Stimulated activated CD8-positive, alpha-beta memory T cell treated with anti-CD3 and anti-CD28 coated beads, Interleukin-2, amount 100 ng/mL, for 1 hour (primary cell): ENCODE data around the gene EPHA1.

Experiments
- DNase-seq, 2 donors: peaks; one replicate each; pipeline ENCODE4 v3.0.0-alpha.2; 2020; ENCODE audit warnings: low read depth in 2 of 2

Gene EPHA1

GRCh38 chr7:143374561-143374960 is 34.1 kb downstream of the EPHA1 start:
- DNase-seq, result no peak

GRCh38 chr7:143373255-143373794 is 35.3 kb downstream of the EPHA1 start:
- no peak for DNase-seq

GRCh38 chr7:143372070-143372469 is 36.6 kb downstream of the EPHA1 start:
- no peak for DNase-seq

- no peak for DNase-seq
Observed at GRCh38 chr7:143369678-143370651, 38.7 kb downstream of the EPHA1 start.

- DNase-seq, result no peak
Observed at GRCh38 chr7:143368387-143368786, 40.3 kb downstream of the EPHA1 start.

- no peak for DNase-seq
Observed at GRCh38 chr7:143367972-143368371, 40.7 kb downstream of the EPHA1 start.

GRCh38 chr7:143363016-143363937 is 45.4 kb downstream of the EPHA1 start:
- DNase-seq, result no peak

GRCh38 chr7:143362131-143363015 is 46.3 kb downstream of the EPHA1 start, which contains the start of gene FAM131B:
FAM131B (minus strand) TSS chr7:143362713; CDS start chr7:143362603, 110 bp downstream.
- DNase-seq, result no peak

- DNase-seq, result no peak
Observed at GRCh38 chr7:143361552-143362130, 47.0 kb downstream of the EPHA1 start.

GRCh38 chr7:143360788-143361551 is 47.7 kb downstream of the EPHA1 start:
- no peak for DNase-seq

- no peak for DNase-seq
Observed at GRCh38 chr7:143359771-143360353, 48.8 kb downstream of the EPHA1 start.

- no peak for DNase-seq
Observed at GRCh38 chr7:143358626-143359025, 50.0 kb downstream of the EPHA1 start.

- no peak for DNase-seq
Observed at GRCh38 chr7:143356414-143357050, 52.1 kb downstream of the EPHA1 start.

GRCh38 chr7:143355450-143356385 is 52.9 kb downstream of the EPHA1 start:
- DNase-seq, result no peak

- no peak for DNase-seq
Observed at GRCh38 chr7:143354965-143355364, 53.7 kb downstream of the EPHA1 start.

- no peak for DNase-seq
Observed at GRCh38 chr7:143354376-143354775, 54.3 kb downstream of the EPHA1 start.

- DNase-seq, result no peak
Observed at GRCh38 chr7:143352531-143353002, 56.1 kb downstream of the EPHA1 start.

- no peak for DNase-seq
Observed at GRCh38 chr7:143351574-143351973, 57.1 kb downstream of the EPHA1 start.
